RWPE2 (cell line): ENCODE measurements around the gene GTF2H4.
A peak's percentile ranks its signal among the peaks of the same experiment; 100 is the strongest.
"Not testable (repeated sequence)": the region's sequence is repeated elsewhere in the genome, so short reads cannot be mapped to it uniquely, and the experiment has no call there.

Source experiments
- ATAC-seq: fragments of 200-7000 bp; cut with Tn5 transposase; 3 replicates; pipeline ENCODE4 v1.9.1; 2021; ENCODE audit warnings: low read depth
- DNase-seq: peaks from one replicate; pipeline ENCODE4 v3.0.0-alpha.2; 2020; ENCODE audit warnings: low spot score
- H3K27ac ChIP-seq: fragments of 450-650 bp; 2 replicates; pipeline ENCODE4 v1.5.1; 2017; ENCODE audit warnings: mild to moderate bottlenecking; ENCODE audit not compliant: poor library complexity, severe bottlenecking
- H3K27me3 ChIP-seq: fragments of 250-450 bp; sonication (Bioruptor Pico); 2 replicates; pipeline ENCODE4 v1.5.1; 2021; ENCODE audit warnings: mild to moderate bottlenecking, moderate library complexity; ENCODE audit not compliant: insufficient read depth, poor library complexity, severe bottlenecking
- H3K36me3 ChIP-seq: fragments of 250-450 bp; sonication (Bioruptor Pico); 2 replicates; pipeline ENCODE4 v1.5.1; 2020; ENCODE audit warnings: low read depth, mild to moderate bottlenecking, moderate library complexity
- H3K4me1 ChIP-seq: fragments of 250-450 bp; sonication (Bioruptor Pico); 2 replicates; pipeline ENCODE4 v1.5.1; 2021; ENCODE audit warnings: mild to moderate bottlenecking, moderate library complexity; ENCODE audit not compliant: insufficient read depth, poor library complexity, severe bottlenecking
- H3K4me3 ChIP-seq: fragments of 250-450 bp; sonication (Bioruptor Pico); 2 replicates; pipeline ENCODE4 v1.5.1; 2021; ENCODE audit warnings: mild to moderate bottlenecking, moderate library complexity; ENCODE audit not compliant: severe bottlenecking
- H3K9me3 ChIP-seq: fragments of 250-450 bp; sonication (Bioruptor Pico); 2 replicates; pipeline ENCODE4 v1.5.1; 2021; ENCODE audit warnings: mild to moderate bottlenecking, moderate library complexity; ENCODE audit not compliant: severe bottlenecking
- CTCF ChIP-seq: fragments of 450-650 bp; IDR thresholded peaks from one replicate; pipeline ENCODE4 v1.5.1; 2017; ENCODE audit warnings: mild to moderate bottlenecking, moderate library complexity; ENCODE audit not compliant: poor library complexity, severe bottlenecking

Gene GTF2H4

GRCh38 chr6:30917487-30917886 lies 9.5 kb downstream of the GTF2H4 start:
- no peaks in the 10 kb centered on the region for H3K9me3 ChIP-seq
- H3K27ac ChIP-seq = peak overlapping the region; percentile 3
- H3K4me3 ChIP-seq = no peak overlapping the region
- no peak for ATAC-seq
- H3K27me3 ChIP-seq = no peaks in the 10 kb centered on the region
- H3K4me1 ChIP-seq = peaks cover 18% of the 10 kb centered on the region
- TF ChIP-seq CTCF = no peak
- H3K36me3 ChIP-seq = peaks cover 36% of the 10 kb centered on the region
- no peak for DNase-seq

GRCh38 chr6:30918670-30919069 lies 10.7 kb downstream of the GTF2H4 start:
- peaks cover 26% of the 10 kb centered on the region for H3K4me1 ChIP-seq
- no peaks in the 10 kb centered on the region for H3K9me3 ChIP-seq
- ATAC-seq = no peak
- no peak for DNase-seq
- H3K27me3 ChIP-seq = no peaks in the 10 kb centered on the region
- H3K4me3 ChIP-seq = no peak overlapping the region
- no peak overlapping the region for H3K27ac ChIP-seq
- TF ChIP-seq CTCF = no peak
- peaks cover 34% of the 10 kb centered on the region for H3K36me3 ChIP-seq

- H3K4me3 ChIP-seq = no peak overlapping the region
- H3K36me3 ChIP-seq = peaks cover 51% of the 10 kb centered on the region
- DNase-seq (peak; percentile 83), ATAC-seq (peak; percentile 77)
- no peaks in the 10 kb centered on the region for H3K27me3 ChIP-seq
- peak overlapping the region; percentile 90 for H3K27ac ChIP-seq
- TF ChIP-seq CTCF = peak; percentile 34
- H3K9me3 ChIP-seq = no peaks in the 10 kb centered on the region
- peaks cover 32% of the 10 kb centered on the region for H3K4me1 ChIP-seq
Measured at GRCh38 chr6:30922447-30922852, 14.4 kb downstream of the GTF2H4 start.

GRCh38 chr6:30924040-30924627 lies 16.1 kb downstream of the GTF2H4 start:
- H3K27me3 ChIP-seq, H3K9me3 ChIP-seq, DNase-seq, H3K4me3 ChIP-seq, ATAC-seq: not testable (repeated sequence)
- Histone ChIP-seq H3K4me1 (peaks cover 32% of the 10 kb centered on the region), H3K36me3 (peaks cover 59% of the 10 kb centered on the region), H3K27ac (peak overlapping the region; percentile 90)

DNA sequence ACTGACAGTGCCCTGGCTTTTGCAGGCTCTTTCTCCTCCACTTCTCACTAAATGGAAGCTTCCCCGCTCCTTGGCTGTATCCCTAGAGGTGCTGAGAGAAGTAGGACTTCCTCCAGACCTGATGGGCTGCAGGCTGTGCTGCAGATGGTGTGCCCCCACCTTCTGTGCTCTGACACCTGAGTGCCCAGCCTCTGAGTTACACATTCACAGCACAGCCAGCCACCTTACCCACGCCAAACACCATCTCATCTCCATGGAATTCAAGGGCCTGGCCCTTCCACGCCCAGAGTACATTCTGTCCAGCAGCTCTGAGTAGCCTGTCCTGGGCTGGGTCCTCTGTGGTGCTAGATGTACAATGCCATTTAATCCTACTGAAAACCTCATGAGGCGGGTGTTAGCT lies 18.6 kb downstream of the GTF2H4 start:
- H3K4me1 ChIP-seq = peaks cover 32% of the 10 kb centered on the region
- H3K4me3 ChIP-seq = no peak overlapping the region
- H3K27ac ChIP-seq = peak overlapping the region; percentile 90
- peaks cover 6% of the 10 kb centered on the region for H3K9me3 ChIP-seq
- no peaks in the 10 kb centered on the region for H3K27me3 ChIP-seq
- TF ChIP-seq CTCF = no peak
- no peak for DNase-seq
- ATAC-seq = peak; percentile 81
- H3K36me3 ChIP-seq = peaks cover 49% of the 10 kb centered on the region

GRCh38 chr6:30927080-30927479 lies 19.1 kb downstream of the GTF2H4 start:
- Histone ChIP-seq H3K4me1 (peaks cover 32% of the 10 kb centered on the region), H3K27ac (peak overlapping the region; percentile 90), H3K36me3 (peaks cover 48% of the 10 kb centered on the region)
- DNase-seq, H3K9me3 ChIP-seq, H3K4me3 ChIP-seq, ATAC-seq, H3K27me3 ChIP-seq: not testable (repeated sequence)
